ENCODE results near the gene TREH.

DNA sequence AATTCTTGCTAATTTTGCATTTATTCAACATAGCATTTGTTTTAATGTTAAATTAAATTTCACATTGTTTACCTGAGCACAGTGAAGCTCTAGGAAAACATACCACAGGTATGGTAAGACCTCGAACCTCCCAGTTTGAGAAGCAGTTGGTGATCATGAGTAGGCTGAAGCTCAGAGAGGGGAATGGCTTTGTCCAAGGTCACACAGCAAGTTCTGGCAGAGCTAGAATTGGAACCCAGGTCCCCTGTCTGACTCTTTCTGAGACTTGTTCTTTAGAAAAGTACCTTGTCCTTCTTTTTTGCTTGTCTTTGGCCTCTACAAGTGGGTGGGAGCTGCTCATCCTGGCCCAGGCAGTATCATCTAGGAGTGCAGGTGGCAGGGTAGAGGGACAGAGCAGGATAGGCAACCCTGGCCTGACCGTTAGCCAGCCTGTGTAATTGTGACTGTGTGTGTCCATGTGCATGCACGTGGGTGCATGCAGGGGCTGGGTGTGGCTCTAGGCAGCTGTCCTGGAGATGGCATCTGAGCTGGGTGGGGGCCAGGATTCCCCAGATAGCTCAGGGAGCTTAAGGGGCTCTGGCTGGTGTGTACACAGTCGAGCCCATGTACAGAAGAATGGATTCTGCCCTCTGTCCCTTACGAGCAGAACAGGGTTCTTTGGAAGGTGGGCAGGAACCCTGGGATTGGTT lies 50.4 kb downstream of the TREH start:
- TF ChIP-seq, protein P1, sequence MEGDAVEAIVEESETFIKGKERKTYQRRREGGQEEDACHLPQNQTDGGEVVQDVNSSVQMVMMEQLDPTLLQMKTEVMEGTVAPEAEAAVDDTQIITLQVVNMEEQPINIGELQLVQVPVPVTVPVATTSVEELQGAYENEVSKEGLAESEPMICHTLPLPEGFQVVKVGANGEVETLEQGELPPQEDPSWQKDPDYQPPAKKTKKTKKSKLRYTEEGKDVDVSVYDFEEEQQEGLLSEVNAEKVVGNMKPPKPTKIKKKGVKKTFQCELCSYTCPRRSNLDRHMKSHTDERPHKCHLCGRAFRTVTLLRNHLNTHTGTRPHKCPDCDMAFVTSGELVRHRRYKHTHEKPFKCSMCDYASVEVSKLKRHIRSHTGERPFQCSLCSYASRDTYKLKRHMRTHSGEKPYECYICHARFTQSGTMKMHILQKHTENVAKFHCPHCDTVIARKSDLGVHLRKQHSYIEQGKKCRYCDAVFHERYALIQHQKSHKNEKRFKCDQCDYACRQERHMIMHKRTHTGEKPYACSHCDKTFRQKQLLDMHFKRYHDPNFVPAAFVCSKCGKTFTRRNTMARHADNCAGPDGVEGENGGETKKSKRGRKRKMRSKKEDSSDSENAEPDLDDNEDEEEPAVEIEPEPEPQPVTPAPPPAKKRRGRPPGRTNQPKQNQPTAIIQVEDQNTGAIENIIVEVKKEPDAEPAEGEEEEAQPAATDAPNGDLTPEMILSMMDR (conservative IDR thresholded peaks at IDR 0.05; ENCODE audit: low read depth, low read length) = no peak
- no peak for TF ChIP-seq EZH2 (IDR thresholded peaks at IDR 0.05; ENCODE audit: borderline replicate concordance, low read depth, low read length, poor library complexity, severe bottlenecking)

All from A673 (cell line).